ENCODE data around the gene HPD.

GRCh38 chr12:121792607-121793439, 65.8 kb downstream of the HPD start:
- TF ChIP-seq CTCF (IDR thresholded peaks at IDR 0.05 in 4 of 5, conservative IDR thresholded peaks at IDR 0.05 in 1 of 5): no peak
- no peak for TF ChIP-seq POLR2A (IDR thresholded peaks at IDR 0.05)
